ENCODE data around the gene ABCG1.

ABCG1 gene

GRCh38 chr21:42265231-42265812 is 46.4 kb downstream of the ABCG1 start:
- in situ Hi-C loops (cut with MboI; ENCODE audit: low sequenced_read_pairs), result loop anchor here (5.0 kb wide), 1 partner anchor 93 kb away; no protein-coding TSS in a partner anchor

DNA sequence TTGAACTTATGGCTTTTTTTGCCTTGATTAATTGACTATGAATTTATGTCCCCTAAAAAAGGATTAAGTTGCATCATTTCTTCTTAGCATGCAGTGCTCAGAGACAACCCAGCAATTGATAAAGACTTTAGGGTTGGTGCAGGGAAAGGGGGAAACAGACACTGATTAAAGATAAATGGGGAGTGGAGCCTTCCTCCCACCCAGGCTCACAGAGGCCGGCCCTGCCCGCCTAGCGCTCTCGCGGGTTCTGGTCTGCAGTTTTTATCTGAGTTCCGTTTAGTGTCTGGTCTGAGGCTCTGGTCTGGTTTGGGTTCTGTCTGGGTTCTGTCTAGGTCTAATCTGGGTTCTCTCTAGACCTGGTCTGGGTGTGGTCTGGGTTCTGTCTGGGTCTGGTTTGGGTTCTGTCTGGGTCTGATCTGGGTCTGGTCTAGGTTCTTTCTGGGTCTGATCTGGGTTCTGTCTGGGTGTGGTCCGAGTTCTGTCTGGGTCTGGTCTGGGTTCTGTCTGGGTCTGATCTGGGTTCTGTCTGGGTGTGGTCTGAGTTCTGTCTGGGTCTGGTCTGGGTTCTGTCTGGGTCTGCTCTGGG is 48.1 kb downstream of the ABCG1 start:
- in situ Hi-C loops (cut with MboI; ENCODE audit: low sequenced_read_pairs), result loop anchor here (5.0 kb wide), 1 partner anchor 95 kb away; no protein-coding TSS in a partner anchor

- in situ Hi-C loops (cut with MboI; ENCODE audit: low sequenced_read_pairs), result loop anchor here (5.0 kb wide), 1 partner anchor 97 kb away; no protein-coding TSS in a partner anchor
Observed at GRCh38 chr21:42269386-42269785, 50.4 kb downstream of the ABCG1 start.

GRCh38 chr21:42271065-42271464 is 52.1 kb downstream of the ABCG1 start:
- in situ Hi-C loops (cut with MboI; ENCODE audit: low sequenced_read_pairs), result no loop called here

DNA sequence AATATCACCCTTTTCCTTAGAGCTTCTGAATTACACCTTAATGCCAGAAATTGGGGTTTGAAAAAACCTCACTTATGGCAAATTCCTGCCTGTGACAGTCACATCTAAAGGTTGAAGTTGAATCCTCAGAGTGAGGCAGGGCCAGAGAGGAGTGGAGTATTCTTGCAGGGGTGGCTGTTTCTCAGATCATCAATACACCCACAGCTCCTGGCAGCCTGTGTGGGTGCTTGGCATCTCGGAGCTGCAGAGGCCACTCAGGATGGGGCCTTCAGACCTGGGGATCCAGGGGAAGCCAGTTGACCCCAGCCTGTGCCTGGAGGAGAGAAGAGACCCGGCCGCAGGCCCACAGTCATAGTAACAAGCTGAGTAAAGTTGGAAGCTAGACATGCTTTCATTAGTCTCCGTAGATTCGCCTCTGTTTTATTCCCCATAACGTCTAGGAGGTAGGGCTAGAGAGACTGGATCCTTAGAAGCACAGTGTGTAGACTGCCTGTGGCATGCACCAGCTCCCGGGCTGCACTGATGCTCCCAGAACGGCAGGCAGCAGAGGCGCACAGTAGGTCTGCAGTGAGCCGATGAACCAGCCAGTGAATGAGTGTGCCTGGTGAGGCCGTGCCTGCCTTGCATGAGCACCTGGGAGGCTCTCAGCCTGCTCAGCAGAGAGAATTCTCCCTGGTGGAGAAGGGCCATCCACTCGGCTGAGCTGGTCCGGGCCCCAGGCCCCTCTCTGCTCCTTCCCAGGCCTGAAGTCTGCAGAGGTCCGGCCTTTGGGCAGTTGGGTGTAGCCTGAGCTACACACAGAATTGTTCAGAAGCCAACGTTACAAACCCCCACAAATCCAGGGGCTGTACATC is 53.4 kb downstream of the ABCG1 start:
- in situ Hi-C loops (cut with MboI; ENCODE audit: low sequenced_read_pairs), result no loop called here

- in situ Hi-C loops (cut with MboI; ENCODE audit: low sequenced_read_pairs), result no loop called here
Observed at GRCh38 chr21:42272984-42273600, 54.2 kb downstream of the ABCG1 start.

- in situ Hi-C loops (cut with MboI; ENCODE audit: low sequenced_read_pairs), result no loop called here
Observed at GRCh38 chr21:42276076-42276475, 57.1 kb downstream of the ABCG1 start.

GRCh38 chr21:42276526-42277154 is 57.7 kb downstream of the ABCG1 start:
- in situ Hi-C loops (cut with MboI; ENCODE audit: low sequenced_read_pairs), result no loop called here

- in situ Hi-C loops (cut with MboI; ENCODE audit: low sequenced_read_pairs), result no loop called here
Observed at GRCh38 chr21:42277593-42277992, 58.7 kb downstream of the ABCG1 start.

GRCh38 chr21:42278451-42279149 is 59.7 kb downstream of the ABCG1 start:
- in situ Hi-C loops (cut with MboI; ENCODE audit: low sequenced_read_pairs), result no loop called here

- in situ Hi-C loops (cut with MboI; ENCODE audit: low sequenced_read_pairs), result no loop called here
Observed at GRCh38 chr21:42279341-42279871, 60.5 kb downstream of the ABCG1 start.

GRCh38 chr21:42279888-42280287 is 60.9 kb downstream of the ABCG1 start:
- in situ Hi-C loops (cut with MboI; ENCODE audit: low sequenced_read_pairs), result no loop called here

- in situ Hi-C loops (cut with MboI; ENCODE audit: low sequenced_read_pairs), result no loop called here
Observed at GRCh38 chr21:42280356-42281180, 61.6 kb downstream of the ABCG1 start.

DNA sequence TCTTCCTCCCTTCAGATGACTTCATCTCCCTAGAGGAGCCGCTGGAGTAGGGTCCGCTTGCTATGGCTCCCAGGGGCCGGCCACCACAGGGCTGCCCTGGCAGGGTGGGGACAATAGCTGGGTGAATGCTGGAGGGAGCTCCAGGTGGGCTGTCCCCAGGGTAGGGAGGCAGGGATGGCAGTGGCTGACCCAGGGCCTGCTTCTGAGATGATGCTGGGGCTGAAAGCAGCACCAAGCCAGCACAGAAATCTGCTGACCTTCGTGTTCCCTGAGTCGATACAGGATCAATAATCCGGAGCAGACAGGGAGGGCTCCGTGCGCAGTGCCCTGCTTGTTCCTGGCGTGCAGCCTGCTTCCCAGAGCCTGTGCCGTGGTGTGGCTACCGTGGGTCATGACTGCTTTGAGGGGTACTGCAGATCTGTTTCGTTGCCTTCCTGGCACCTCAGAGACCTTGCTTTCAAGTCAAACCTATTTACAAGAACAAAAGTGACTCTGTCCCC is 62.3 kb downstream of the ABCG1 start:
- in situ Hi-C loops (cut with MboI; ENCODE audit: low sequenced_read_pairs), result no loop called here

DNA sequence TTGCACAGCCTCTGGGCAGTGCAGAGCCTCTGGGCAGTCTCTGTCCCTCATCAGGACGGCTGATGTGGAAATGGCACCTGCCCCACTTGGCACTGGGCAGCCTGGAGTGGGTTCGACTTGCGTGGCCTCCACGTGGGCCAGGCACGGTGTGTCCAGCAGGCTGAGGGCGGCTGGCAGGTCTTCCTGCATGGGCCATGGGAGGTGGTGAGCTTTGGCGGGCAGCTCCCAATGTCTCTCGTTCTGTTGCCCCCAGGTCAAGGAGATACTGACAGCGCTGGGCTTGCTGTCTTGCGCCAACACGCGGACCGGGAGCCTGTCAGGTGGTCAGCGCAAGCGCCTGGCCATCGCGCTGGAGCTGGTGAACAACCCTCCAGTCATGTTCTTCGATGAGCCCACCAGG is 63.1 kb downstream of the ABCG1 start:
- in situ Hi-C loops (cut with MboI; ENCODE audit: low sequenced_read_pairs), result no loop called here

DNA sequence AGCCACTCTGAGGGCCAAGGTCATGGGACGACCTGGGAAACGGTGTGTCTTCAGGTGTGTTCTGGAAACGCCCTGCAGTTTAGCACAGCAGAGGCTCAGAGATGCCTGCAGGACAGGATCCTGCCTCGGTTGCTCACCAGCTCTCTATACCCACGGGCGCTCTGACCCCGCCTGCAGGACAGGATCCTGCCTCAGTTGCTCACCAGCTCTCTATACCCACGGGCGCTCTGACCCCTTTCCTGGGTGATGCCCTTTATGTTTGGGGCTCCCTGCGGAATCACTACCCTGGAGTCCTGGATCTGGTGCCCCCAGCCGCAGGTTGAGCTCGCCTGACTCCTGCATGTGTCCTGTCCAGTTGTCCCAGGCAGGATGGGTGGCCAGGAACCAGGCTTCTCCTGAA is 63.8 kb downstream of the ABCG1 start:
- in situ Hi-C loops (cut with MboI; ENCODE audit: low sequenced_read_pairs), result no loop called here

DNA sequence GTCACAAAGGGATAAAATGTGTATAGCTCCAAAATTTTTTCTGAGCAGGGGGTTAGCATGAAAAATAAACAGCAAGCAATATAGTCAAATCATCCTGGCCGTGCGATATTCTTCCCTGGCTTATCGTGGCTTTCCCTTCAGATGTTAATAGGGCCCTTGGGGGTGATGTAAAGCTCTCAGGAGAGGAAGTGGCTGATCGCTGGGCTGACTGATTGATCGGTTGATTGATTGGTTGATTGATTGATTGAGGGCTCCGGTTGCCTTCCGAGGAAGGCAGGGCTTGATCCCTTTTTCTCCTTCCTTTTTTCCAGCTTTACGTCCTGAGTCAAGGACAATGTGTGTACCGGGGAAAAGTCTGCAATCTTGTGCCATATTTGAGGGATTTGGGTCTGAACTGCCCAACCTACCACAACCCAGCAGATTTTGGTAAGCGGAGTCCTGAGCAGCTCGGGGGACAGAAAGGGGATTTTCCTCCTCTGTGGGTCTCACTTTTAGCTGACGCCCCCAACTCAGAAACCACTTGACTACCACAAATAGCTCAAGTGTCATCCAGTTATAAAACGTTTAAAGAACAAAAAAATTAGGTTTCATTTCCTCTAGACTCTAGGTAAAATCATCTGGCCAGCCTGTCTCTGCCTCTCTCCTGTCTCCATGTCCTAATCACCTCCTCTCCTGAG is 66.8 kb downstream of the ABCG1 start:
- in situ Hi-C loops (cut with MboI; ENCODE audit: low sequenced_read_pairs), result no loop called here

GRCh38 chr21:42286416-42286815 is 67.5 kb downstream of the ABCG1 start:
- in situ Hi-C loops (cut with MboI; ENCODE audit: low sequenced_read_pairs), result no loop called here

Data from HL-60/S4 (cell line).